Measurements from ENCODE around the gene PROK2.

- no peak for TF ChIP-seq CTCF (conservative IDR thresholded peaks at IDR 0.05)
- TF ChIP-seq ZFX (IDR thresholded peaks at IDR 0.05): no peak
These were observed 51.6 kb downstream of the PROK2 start for GRCh38 chr3:71733319-71733718.

Measured in C4-2B (cell line).